NCI-H2196 (cell line): ENCODE measurements around the gene HDAC9.

Experiments
- DNase-seq: peaks from one replicate; lab custom pipeline; 2025; ENCODE audit not compliant: unreplicated experiment; lab: John Stamatoyannopoulos, UW

Gene HDAC9

GRCh38 chr7:18552943-18553604 lies 57.5 kb downstream of the HDAC9 start:
- DNase-seq, result peak; percentile 60

- DNase-seq, result no peak
Observed at GRCh38 chr7:18553605-18554003, 58.1 kb downstream of the HDAC9 start.

DNA sequence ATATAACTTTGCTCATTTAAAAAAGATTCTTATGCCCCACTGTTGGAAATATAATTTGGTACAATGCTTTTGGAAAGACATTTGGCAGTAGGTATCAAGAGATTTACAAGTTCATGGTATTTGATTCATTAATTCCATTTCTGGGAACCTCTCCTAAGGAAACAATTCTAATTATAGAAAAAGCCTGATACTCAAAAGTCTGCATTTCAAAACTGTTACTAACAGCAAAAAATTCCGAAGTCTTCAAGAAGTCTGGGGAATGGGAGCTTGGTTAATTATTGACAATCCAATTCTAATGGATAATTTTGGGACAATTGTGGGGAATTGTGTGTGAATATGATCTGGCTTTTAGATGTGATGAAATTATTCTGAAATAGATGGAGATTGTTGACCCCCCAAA lies 59.6 kb downstream of the HDAC9 start:
- DNase-seq, result no peak

GRCh38 chr7:18555968-18556367 lies 60.4 kb downstream of the HDAC9 start:
- no peak for DNase-seq

DNA sequence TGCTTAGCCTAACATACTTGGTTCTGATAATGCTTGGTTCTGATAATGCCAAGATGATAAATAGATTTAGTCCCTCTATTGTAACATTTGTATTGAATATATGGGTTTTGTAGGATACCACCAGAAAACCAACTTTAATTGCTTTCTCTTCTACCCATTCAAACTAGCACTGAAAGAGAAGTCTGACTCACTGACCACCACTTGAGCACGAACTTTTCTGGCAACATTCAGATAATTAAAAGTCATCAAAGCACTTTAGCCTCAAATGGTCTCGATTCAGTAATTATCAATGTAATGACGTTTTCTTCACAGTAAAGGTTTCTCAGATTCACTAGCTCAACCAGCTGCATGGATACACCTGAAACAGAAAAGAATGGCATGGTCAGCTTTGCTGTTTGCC lies 63.0 kb downstream of the HDAC9 start:
- no peak for DNase-seq

DNA sequence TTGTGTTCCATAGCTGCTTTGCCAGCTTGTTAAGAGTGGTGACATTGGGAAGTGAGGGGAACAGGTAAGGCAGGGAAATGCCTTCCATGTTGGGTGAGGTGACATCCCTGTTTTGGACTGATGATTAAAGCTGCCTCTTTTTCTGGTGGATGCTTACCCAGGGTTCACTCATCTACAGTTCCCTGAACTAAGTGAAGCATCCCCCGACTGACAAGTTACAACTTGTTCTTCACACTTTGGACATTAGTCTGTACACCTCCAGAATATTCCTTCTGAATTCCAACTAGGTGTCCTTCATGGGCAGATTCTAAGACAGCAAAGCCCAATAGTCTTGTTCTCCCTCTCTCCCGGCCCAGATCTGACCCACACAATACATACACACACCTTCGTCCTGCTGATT lies 63.4 kb downstream of the HDAC9 start:
- DNase-seq, result no peak

DNA sequence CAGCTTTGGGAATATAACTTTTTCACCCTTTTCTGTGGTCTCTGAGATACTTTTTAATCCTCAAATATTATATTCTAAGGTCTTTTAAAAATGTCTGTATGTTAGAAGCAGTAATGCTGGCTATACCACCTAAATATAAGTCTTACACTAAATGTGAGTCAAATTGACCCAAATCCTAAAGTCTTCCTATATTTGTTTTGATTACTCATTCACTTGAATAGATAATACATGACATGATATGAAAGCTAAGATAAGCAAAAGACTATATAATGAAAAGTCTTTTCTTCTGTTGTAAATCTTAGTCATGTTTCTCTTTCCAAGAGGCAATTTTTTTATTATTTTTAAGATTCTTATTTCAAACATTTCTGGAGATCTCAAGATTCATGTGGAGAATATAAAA lies 64.2 kb downstream of the HDAC9 start:
- no peak for DNase-seq

DNA sequence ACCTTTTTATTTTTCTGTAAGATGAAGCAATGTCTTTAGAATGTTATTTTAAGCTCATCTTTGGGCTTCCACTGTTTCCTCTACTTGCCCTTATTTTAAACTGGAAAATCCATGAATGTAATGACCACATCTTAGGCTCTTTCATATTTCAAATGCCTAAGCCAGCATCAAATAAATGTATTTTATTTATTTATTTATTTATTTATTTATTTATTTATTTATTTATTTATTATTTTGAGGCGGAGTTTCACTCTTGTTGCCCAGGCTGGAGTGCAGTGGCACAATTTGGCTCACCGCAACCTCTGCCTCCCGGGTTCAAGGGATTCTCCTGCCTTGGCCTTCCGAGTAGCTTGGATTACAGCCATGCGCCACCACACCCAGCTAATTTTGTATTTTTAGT lies 69.2 kb downstream of the HDAC9 start:
- no peak for DNase-seq

DNA sequence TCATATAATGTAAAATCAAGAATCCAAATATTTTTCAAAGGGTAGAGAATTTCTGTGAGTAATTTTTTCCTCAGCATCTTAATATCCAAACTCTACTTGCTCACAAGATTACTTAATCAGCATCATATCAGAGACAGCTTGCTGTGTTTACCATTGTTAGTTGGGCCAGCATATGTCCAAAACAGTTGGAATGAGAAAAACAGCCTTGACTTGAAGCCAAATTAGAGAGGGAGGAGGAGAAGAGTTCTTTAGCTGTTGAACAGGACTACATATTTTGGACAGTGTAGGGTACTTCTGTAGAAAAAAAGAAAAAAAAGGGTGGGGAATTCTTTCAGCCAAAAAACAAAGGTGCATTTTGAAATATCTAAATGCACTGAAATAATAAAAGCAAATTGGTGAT lies 69.8 kb downstream of the HDAC9 start:
- DNase-seq, result no peak

DNA sequence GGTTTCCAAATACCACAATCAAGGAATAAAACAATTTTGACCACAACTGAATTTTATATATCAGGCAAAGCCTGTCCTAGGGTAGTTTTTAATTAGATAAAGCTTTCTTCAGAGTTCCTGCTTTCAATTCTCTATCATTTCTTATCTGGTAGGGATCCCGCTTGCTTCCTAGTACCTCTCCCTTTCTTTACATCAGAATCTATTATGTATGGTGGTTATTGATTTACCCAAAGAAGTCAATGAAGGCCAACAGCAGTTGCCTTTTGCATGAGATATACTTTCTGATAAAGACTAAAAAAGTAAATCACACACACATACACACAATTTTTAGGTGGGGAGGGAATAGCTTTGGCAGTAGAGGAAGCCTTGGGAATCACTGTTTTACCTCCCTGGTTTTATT lies 70.7 kb downstream of the HDAC9 start:
- DNase-seq, result no peak

- no peak for DNase-seq
Observed at GRCh38 chr7:18566829-18567228, 71.3 kb downstream of the HDAC9 start.

- no peak for DNase-seq
Observed at GRCh38 chr7:18570441-18570840, 74.9 kb downstream of the HDAC9 start.

- DNase-seq, result peak; percentile 29
Observed at GRCh38 chr7:18570890-18571478, 75.4 kb downstream of the HDAC9 start.

DNA sequence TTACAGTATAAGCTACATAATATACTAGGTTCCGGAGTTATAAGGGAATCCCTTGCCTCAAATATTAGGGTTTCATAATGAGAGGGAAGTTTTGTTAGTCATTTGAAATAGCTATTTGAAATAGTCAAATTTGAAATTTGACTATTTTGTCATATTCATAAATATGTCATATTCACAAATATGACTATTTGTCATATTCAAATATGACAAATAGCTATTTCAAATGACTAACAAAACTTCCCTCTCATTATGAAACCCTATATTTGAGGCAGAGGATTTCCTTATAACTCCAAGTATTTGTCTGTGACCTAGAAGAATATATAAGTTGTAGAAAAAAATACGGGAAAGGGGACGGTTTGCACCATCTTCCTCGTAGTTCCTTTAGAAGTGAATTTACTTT lies 76.6 kb downstream of the HDAC9 start:
- DNase-seq, result no peak

DNA sequence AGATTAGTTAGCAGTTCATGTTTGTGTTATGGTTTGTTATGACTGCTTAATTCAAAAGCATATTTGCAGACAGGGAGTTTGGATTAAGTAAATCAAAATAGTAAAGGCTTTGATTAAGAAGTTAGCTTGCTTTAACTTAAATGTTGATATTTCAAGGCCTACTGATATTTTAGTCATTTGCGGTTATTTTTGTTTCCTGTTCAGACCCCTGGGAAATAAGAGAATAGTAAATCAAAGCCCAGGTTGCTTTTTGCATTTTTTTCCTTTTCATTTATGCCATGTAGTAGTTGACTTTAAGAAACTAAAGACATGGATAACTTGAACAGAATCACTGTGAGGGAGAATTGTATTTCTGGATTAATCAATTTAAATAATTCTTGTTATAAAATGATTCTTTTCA lies 77.3 kb downstream of the HDAC9 start:
- no peak for DNase-seq

- DNase-seq, result no peak
Observed at GRCh38 chr7:18573410-18574234, 78.1 kb downstream of the HDAC9 start.

- DNase-seq, result no peak
Observed at GRCh38 chr7:18574235-18574540, 78.6 kb downstream of the HDAC9 start.

DNA sequence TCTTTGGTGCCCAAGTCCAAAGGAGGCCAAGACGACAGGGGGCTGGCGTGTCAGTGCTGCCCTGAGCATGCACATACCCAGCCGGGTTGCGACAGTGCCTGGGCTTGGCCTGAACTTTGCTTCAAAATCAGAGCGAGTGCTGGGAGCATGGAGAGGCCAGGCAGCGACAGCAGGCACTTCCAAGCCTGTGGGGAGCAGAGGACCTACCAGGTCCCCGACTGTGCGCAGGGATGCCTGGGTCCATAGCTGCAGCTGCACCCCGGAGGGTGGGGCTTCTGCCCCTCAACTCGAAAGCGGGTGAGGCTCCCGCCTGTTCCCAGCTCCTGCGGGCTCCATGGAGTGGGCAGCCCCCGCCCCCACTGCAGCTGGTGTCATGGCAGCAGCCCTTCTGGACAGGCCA lies 79.1 kb downstream of the HDAC9 start:
- DNase-seq, result no peak

DNA sequence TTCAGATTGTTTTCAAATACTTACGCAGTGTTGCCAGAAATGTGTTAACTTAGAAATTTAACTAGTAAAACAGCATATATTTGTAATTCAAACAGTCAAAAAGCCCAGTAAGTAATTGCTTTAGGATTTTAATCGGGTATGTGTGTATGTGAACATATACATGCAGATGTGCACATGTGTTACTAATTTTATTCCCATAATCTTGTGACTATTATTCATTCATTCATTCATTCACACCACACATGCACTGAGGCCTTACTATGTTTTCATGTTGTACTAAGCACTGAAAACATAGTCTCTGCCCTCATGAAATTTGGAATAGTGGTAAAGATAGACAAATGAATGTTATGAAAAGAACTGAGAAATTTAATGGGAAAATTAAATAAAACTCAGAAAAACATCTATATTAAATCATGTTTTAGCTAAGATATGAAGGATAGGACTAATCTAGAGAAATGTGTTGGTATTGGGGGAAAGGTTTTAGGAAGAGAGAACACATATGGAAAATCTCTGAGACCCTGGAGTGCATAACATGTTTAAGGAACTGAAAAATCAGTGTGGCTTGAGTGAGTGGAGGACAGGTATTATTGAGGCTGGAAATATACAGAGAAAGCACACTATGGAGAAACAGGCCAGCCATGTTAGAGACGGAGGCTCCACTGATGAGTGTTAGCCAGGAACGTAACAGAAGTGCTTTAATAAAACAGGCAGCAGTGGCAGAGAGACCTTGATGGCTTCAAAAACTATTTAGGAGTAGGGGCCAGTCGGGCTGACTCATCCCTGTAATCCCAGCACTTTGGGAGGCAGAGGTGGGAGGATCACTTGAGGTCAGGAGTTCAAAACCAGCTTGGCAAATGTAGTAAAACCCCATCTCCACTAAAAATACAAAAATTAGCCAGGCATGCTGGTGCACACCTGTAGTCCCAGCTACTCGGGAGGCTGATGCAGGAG lies 80.3 kb downstream of the HDAC9 start:
- DNase-seq, result no peak

DNA sequence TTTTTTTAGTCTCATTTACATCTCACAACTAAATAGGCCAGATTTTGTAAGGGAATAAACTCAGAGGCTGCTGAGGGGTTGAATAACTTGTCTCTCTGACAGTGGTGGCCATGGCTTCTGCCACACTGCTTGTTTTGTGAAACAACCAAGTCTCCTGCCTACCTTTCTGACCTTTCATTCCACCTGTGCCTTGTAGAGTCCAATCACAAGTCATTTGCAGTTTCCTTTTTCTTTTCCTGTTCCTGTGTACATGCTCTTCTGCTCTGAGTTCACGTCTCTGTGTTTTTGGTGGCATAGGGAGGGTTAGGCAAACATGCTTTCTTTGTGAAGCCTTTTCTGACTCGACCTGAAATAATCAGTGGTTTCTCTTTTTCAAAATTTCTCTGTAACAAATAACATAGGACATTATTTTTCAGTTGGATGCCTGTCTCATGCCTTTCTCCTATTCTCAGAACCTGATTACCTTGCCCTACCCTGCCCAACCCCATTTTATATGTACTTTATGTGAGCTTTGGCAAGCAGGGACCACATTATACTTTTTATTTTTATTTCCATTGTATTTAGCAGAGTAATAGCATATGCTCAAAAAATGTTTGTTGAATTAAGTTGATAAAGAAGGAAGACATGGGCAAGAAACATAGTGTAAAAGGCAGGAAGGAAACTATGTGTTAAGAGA lies 81.7 kb downstream of the HDAC9 start:
- DNase-seq, result no peak

- DNase-seq, result no peak
Observed at GRCh38 chr7:18579698-18580097, 84.1 kb downstream of the HDAC9 start.
